HG03442 (cell line): ENCODE results near the gene NPIPB13.
"Not testable (repeated sequence)": the region's sequence is repeated elsewhere in the genome, so short reads cannot be mapped to it uniquely, and the experiment has no call there.

Experiments
- ATAC-seq: cut with Tn5 transposase; IDR thresholded peaks from one replicate; pipeline ENCODE4 v1.9.1; 2021; ENCODE audit warnings: mild to moderate bottlenecking, moderate library complexity; ENCODE audit not compliant: unreplicated experiment

The NPIPB13 gene

DNA sequence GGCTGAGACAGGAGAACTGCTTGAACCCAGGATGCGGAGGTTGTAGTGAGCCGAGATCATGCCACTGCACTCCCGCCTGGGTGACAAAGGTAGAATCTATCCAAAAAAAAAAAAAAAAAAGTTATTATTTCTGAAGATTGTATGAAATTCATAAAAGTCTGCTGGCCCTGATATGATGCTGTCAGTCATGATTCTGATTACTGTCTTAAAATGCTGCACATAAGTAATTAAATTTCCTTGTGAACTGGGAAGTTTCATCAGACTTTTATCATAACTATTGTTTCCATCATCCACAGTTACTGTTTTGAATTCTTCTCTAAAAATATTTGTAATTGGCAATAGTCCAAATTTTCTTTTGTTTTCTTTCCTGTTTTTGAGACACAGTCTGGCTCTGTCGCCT lies at the start of gene NPIPB13:
Gene NPIPB13, minus strand, starts transcription at position 101 of the 400 bp plus-strand sequence. CDS start 2,906 bp downstream, outside the sequence.
- not testable (repeated sequence) for ATAC-seq

DNA sequence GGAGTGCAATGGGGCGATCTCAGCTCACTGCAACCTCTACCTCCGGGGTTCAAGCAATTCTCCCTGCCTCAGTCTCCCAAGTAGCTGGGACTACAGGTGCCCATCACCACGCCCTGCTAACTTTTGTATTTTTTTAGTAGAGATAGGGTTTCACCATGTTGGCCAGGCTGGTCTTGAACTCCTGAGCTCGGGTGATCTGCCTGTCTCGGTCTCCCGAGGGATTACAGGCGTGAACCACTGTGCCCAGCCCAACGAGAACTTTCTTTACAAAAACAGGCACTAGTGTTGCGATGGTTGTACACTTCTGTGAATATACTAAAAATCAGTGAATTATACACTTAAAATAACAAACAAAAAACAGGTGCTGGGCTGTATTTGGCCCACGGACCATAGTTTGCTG lies 34.1 kb upstream of the NPIPB13 start:
- not testable (repeated sequence) for ATAC-seq

GRCh38 chr16:30278523-30278922 lies 30.2 kb upstream of the NPIPB13 start:
- not testable (repeated sequence) for ATAC-seq

DNA sequence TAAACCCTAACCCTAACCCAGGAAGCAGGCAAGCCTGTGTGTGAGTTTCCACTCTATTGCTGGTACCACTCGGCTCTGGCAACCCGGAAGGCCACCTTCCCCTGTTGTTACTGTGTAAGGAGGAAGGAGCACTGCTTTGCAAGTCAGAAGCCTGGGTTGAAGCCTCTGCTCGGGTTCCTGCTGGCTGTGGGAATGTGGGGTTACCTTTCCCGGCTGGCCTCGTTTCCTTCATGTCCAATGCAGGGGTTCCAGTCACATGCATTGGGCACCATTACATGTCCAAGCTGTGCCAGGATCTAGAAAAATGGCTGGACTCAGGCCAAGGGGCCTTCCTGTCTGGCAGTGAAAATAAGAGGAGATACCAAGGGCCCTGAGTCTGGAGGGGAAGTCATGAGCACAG lies 31.2 kb downstream of the NPIPB13 start:
- not testable (repeated sequence) for ATAC-seq

DNA sequence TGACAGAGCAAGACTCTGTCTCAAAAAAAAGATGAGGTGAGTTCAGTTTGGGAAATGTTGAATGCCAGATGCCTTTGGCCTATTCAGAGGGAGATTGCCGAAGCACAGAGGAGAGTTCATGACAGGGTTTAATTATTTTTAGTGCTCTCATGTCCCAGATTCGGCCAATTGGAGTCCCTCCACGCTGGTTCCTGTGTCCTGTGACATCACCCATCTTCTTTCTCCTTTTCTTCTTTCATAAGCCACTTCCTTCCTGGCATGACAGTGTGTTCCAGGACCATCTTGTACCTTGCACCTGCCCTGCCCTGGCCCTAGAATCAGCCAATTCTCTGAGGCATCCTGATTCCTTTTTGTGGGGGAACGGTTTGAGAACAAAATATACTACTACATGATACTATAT lies 36.9 kb downstream of the NPIPB13 start:
- not testable (repeated sequence) for ATAC-seq

DNA sequence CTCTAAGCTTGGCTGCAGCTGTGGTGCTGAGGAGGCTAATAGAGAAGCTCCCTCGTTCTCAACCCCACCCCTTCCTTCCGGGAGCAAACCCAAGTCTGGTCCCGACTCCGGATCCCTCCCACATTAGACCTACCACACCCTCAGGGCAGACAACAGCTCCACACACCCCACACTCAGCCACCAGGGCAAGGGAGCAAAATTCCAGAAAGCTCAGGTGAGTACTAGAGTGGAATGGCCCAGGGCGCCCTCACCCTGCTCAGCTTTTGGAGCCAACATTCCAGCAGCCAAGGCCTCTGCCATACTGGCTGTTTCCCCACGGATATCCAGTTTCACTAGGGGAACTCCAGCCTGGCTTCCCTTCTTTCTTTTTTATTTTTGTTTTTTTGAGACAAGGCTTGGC lies 39.2 kb downstream of the NPIPB13 start:
- ATAC-seq, result not testable (repeated sequence)

- ATAC-seq, result not testable (repeated sequence)
Measured at GRCh38 chr16:30207063-30207704, 41.1 kb downstream of the NPIPB13 start.

- ATAC-seq, result not testable (repeated sequence)
Measured at GRCh38 chr16:30206252-30206651, 42.0 kb downstream of the NPIPB13 start.

DNA sequence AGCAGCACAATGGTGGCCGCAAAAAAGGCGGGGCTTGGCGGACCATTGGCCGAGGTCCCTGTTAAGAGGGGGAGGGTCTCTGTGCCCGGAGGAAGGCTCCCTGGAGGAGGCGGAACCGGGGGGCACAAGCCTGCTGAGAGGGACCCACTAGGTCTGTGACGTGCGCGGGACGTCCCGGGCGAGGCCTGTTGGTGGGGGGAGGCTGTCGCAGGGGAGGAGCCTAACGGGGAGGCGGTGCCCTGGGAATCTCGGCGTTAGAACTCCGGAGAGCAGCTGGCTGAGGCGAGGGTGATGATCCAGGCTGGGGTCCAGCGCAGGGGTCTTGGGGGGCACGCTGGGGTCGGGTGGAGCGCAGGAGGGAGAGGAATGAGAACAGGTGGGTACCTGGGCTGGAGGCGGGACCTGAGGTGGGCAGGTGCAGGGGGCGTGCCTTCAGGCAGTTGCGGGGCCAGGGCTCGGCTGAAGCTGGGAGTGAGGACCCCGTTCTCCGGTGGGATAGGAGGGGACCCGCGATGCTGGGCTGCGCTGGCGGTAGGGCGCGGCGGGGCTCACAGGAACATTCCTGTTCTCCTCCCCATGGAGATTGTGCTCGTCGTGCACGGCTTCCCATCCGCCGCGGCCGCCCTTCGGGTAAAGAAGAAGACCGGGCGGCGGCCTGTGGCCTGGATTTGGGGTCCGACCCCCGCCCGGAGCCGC lies 42.6 kb downstream of the NPIPB13 start:
- ATAC-seq, result not testable (repeated sequence)

- not testable (repeated sequence) for ATAC-seq
Measured at GRCh38 chr16:30199608-30200343, 48.5 kb downstream of the NPIPB13 start.

- not testable (repeated sequence) for ATAC-seq
Measured at GRCh38 chr16:30199049-30199448, 49.2 kb downstream of the NPIPB13 start, which contains the start of gene SULT1A3. Gene SULT1A3, plus strand, starts transcription at chr16:30199255. Its CDS starts 1,474 bp downstream, at chr16:30200729.
